ENCODE data around the gene RND2. TPM values are rescaled to one million over a fixed set of nuclear protein-coding genes. Genes with fewer than 3 reads are reported as not detected.
A peak's percentile ranks its signal among the peaks of the same experiment; 100 is the strongest.

Gene RND2
- total RNA-seq, 2 donors from 2014 or later, result 1.6 to 4.3 TPM

- Histone ChIP-seq H3K9me3 (no peaks in the 10 kb centered on the region), H3K27me3 (replicated peaks; ENCODE audit: insufficient read depth) (no peaks in the 10 kb centered on the region), H3K4me1 (replicated peaks) (peaks cover 5% of the 10 kb centered on the region), H3K27ac (no peak overlapping the region), H3K4me3 (no peak overlapping the region), H3K36me3 (no peaks in the 10 kb centered on the region)
- intact Hi-C loops (cut with DNase I), result no loop called here
- no peak for TF ChIP-seq POLR2AphosphoS5 (IDR thresholded peaks at IDR 0.05)
- no peak for TF ChIP-seq POLR2A (IDR thresholded peaks at IDR 0.05)
- TF ChIP-seq CTCF (IDR thresholded peaks at IDR 0.05), result no peak
- DNase-seq (ENCODE audit: low spot score), result no peak
- 61% methylated on average over 4 of the region's 4 CpGs for WGBS
Observed at GRCh38 chr17:43018932-43019331, 6.1 kb upstream of the RND2 start.

- WGBS, result 57% methylated on average over 7 of the region's 7 CpGs
Observed at GRCh38 chr17:43019418-43019817, 5.6 kb upstream of the RND2 start.

GRCh38 chr17:43020030-43020621 is 4.9 kb upstream of the RND2 start:
- Histone ChIP-seq H3K36me3 (no peaks in the 10 kb centered on the region), H3K4me1 (replicated peaks) (peaks cover 5% of the 10 kb centered on the region), H3K9me3 (no peaks in the 10 kb centered on the region), H3K27ac (peak overlapping the region; percentile 2 to 26), H3K27me3 (replicated peaks; ENCODE audit: insufficient read depth) (no peaks in the 10 kb centered on the region), H3K4me3 (no peak overlapping the region)
- WGBS, result 66% methylated on average over 6 of the region's 6 CpGs
- intact Hi-C loops (cut with DNase I), result loop anchor here (5.0 kb wide), 1 partner anchor 107 kb away; the partner anchor contains the start of gene BRCA1
- DNase-seq (ENCODE audit: low spot score), result no peak
- TF ChIP-seq CTCF (IDR thresholded peaks at IDR 0.05) (no peak), POLR2AphosphoS5 (IDR thresholded peaks at IDR 0.05) (no peak), POLR2A (IDR thresholded peaks at IDR 0.05) (no peak)

More at GRCh38 chr17:43019418-43019817, 5.6 kb upstream of the RND2 start:
- no peaks in the 10 kb centered on the region for H3K27me3 ChIP-seq (replicated peaks; ENCODE audit: insufficient read depth)
- DNase-seq (ENCODE audit: low spot score), result no peak
- H3K27ac ChIP-seq, result peak overlapping the region; percentile 2 to 26
- H3K36me3 ChIP-seq, result no peaks in the 10 kb centered on the region
- no peak for TF ChIP-seq POLR2AphosphoS5 (IDR thresholded peaks at IDR 0.05)
- no peak for TF ChIP-seq POLR2A (IDR thresholded peaks at IDR 0.05)
- TF ChIP-seq CTCF (IDR thresholded peaks at IDR 0.05), result no peak
- intact Hi-C loops (cut with DNase I), result no loop called here
- no peaks in the 10 kb centered on the region for H3K9me3 ChIP-seq
- peaks cover 5% of the 10 kb centered on the region for H3K4me1 ChIP-seq (replicated peaks)
- no peak overlapping the region for H3K4me3 ChIP-seq

DNA sequence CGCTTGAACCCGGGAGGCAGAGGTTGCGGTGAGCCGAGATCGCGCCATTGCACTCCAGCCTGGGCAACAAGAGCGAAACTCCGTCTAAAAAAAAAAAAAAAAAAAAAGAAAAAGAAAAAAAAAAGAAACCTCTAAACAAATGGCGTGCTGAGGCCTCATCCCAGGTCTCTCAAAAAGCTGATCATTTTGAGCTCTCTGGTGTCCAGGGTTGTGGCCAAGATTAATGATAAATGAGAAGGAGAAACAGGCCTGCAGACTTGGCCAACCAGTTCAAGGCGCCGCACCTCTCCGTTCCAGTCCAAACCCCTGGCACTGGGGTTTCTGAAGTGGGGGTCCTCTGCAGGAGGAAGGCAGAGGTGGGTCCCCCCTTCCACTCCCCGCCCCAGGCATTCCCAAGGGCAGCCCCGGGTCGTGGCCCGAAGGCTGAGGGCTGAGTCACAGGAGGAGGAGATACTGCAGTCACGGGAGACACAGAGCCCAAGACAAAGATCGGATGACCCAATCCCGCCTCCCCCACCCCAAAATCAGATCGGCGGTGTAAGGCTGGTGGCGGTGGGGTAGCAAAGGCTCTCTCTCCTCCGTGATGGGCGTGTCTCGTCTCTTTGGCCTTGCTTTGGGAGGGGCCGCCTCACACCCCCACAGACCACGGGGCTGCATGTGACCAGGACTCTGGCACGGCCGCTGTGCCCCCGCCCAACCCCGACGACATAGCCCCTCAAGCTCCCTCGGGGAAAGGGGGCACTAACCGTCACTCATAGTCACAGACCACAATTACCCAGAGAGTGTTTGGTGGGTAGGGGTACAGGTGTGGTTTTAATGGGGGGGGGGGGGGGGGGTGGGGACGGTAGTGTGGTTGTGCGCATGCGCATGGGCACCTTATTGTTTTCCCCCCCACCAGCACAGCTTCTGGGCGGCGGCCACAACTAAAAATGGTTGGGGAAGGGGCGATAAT is 4.0 kb upstream of the RND2 start:
- peak overlapping the region; percentile 75 to 91 for H3K4me3 ChIP-seq
- TF ChIP-seq POLR2AphosphoS5 (IDR thresholded peaks at IDR 0.05) (peak; percentile 17), POLR2A (IDR thresholded peaks at IDR 0.05) (peak; percentile 38), CTCF (IDR thresholded peaks at IDR 0.05) (no peak)
- H3K4me1 ChIP-seq (replicated peaks), result peaks cover 5% of the 10 kb centered on the region
- intact Hi-C loops (cut with DNase I), result loop anchor here (5.0 kb wide), 1 partner anchor 106 kb away; the partner anchor contains the start of gene BRCA1
- 23% methylated on average over 40 of the region's 40 CpGs for WGBS
- no peaks in the 10 kb centered on the region for H3K9me3 ChIP-seq
- no peaks in the 10 kb centered on the region for H3K27me3 ChIP-seq (replicated peaks; ENCODE audit: insufficient read depth)
- H3K27ac ChIP-seq, result peak overlapping the region; percentile 80 to 85
- H3K36me3 ChIP-seq, result no peaks in the 10 kb centered on the region
- peak; percentile 46 for DNase-seq (ENCODE audit: low spot score)
